SH-SY5Y (cell line): ENCODE data around the gene P2RX7.

Experiments used
- GATA2 ChIP-seq: IDR thresholded peaks from 2 replicates; pipeline ENCODE4 v1.6.1; 2011; ENCODE audit warnings: mild to moderate bottlenecking, low read depth, low read length
- GATA3 ChIP-seq: IDR thresholded peaks from 2 replicates; pipeline ENCODE4 v1.6.1; 2011; ENCODE audit warnings: low read depth, mild to moderate bottlenecking, low read length, moderate library complexity

P2RX7 gene

DNA sequence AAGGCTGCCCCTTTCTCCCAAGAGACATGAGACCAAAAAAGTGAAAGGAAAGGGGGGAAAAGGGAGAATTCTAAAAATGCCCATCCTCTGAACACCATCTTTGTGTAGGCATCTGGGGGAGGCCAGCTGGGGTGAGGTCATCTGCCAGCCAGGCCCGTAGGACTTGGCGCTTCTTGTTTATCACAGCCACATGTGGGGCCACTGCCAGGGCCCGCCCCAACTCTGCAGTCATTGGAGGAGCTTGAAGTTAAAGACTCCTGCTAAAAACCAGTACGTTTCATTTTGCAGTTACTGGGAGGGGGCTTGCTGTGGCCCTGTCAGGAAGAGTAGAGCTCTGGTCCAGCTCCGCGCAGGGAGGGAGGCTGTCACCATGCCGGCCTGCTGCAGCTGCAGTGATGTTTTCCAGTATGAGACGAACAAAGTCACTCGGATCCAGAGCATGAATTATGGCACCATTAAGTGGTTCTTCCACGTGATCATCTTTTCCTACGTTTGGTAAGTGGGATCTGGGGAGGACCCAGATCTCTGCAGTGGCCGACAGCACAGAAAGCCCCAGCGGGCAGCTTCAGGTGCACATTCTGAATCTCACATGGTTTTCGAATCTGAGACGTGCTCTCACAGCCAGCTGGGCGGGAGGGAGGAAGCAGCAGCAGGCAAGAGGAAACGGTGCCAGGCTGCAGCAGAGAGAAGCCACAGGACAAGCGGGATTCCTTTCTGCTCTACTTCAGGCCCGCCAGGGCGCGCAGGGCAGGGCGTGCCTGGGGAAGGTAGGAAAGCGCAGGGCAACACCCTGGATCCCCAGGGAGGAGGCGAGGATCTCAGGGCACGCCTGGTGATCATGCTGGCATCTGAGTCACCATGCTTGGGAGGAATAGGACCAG lies at the start of gene P2RX7:
TSS of gene P2RX7 (plus strand) at position 276 of the 881 bp plus-strand sequence. CDS start at position 371, 95 bp downstream.
- TF ChIP-seq GATA2 (no peak), GATA3 (no peak)

DNA sequence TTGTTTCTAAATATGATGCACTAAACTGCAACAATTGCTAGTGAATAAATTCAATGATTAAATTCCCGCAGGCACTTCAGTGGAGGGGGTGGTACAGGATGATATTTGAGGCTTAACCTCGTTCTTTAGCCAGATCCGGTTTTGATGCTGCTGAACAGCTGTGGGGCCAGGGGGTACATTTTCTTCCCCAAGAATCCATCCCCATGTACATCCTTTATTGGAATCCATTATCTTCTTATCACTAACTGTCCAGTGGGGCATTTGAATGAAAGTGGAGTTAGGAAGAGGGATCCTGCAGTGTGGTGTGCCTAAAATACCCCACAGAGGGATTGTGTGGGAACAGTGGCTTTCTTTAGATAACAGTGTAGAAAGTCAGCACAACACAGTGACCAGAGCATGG lies 48.4 kb upstream of the P2RX7 start:
- TF ChIP-seq GATA3, result no peak
- no peak for TF ChIP-seq GATA2

DNA sequence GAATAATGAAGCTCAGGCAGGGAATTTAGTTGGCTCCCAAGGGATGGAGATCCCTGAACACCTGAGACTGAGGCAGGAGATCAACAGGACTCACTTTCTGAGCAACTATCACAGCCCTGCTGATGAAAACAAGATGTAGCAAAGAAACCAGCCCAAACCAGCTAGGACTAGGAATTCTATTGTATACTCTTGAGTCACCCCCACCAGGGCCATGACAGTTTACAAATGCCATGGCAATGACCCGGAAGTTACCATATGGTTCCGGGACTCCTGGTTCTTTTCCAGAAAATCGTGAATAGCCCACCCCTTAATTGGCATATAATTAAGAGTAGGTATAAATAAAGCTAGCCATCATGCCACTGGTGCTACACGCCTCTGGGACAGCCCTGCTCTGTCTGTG lies 47.6 kb upstream of the P2RX7 start:
- TF ChIP-seq GATA2, result no peak
- TF ChIP-seq GATA3, result no peak

DNA sequence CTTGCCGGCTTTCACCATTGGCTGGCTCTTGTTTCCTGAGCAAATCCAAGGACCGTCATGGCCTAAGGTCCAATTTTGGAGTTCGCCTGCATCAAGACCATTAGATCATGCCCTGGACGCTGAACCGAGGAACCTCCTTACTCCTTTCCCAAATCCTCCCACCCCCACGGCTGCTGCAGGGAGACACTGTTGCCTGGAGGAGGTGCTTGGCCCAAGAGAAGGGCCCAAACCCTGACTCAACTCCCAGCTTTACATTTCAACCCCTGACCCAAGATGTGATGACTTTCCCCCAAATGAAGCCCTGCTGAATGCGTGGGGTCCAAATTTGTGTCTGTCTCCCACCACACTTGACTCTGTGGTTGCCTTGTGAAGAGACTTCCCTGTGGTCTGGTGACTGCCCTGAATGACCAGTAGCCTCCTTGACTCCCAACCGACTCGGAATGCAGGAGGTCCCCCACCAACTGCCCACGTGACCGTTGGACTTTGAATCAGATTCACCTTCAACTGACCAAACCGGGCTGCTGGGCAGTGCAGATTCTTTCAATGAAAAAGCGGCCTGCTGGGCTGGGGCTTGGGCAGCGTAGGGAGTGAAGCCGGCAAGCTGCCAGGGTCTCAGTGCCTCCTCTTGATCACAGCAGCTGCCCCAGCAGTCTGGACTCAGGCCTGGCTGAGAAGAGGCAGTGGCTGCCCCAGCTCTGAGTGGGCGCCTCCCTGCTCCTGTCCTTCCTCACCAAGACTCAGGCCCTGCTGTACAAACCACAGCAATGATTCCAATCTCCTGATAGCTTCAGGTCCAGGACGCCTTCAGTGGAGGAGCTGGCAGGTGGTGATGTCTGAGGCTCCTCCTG lies 46.9 kb upstream of the P2RX7 start:
- no peak for TF ChIP-seq GATA3
- no peak for TF ChIP-seq GATA2

DNA sequence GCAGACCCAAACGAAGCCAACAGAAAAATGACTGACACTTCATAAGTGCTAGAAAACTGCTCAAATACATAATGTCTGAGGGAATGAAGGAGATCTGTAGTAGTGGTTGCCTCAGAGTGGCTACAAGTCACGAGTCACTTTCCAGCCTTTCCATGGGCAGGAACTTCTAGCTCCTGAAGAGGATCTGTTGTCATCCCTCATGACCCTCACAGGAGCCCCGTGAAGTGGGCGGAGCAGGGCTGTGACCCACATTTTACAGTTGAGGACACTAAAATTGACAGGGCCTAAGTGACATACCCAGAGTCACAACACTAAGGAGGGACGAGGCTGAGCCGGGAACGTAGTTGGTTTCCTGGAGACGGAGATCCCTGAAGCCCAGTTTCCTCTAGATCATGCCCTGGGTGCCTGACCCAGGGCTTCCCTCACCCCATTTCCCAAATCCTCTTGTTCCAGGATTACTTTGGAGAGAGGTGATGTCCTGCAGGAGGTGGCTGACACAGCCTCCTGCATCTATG lies 45.8 kb upstream of the P2RX7 start:
- TF ChIP-seq GATA3 (no peak), GATA2 (no peak)

- TF ChIP-seq GATA3 (no peak), GATA2 (no peak)
Measured at GRCh38 chr12:121087467-121088194, 45.0 kb upstream of the P2RX7 start.

GRCh38 chr12:121088195-121088585 lies 44.5 kb upstream of the P2RX7 start:
- TF ChIP-seq GATA3 (no peak), GATA2 (no peak)

DNA sequence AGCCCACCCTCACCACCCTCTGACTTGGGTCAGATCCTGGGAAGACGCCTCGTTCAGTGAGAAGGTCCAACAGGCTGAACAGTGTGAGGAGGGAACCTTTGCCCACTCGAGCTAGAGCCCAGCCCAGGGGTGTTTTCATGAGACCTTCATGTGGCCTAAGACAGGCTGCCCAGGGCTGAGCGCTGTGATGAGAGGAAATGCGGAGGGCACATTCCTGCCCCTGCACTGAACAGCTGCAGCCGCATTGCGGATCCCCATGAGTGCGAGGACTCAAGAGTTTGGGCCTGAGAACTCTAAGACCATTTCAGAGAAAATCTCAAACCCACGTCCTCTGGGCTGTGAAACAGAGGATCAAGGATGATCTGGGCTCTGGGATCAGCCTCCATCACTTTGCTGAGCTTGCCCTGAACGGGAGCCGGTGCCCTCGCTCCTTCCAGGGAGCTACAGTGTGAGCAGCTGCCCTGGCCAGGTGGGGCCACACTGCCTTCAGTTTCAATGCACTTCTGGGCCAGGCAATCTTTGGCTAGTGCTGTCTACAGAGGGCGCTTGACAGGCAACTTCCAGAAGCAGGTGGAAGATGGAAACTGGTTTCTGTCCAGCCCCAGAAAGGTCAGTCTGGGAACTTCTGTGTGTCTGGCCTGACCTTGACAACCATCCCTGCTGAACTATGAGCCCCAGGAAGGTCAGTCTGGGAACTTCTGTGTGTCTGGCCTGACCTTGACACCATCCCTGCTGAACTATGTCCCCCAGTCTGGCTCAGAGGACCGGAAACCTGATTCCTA lies 43.5 kb upstream of the P2RX7 start:
- TF ChIP-seq GATA2 (no peak), GATA3 (no peak)

GRCh38 chr12:121089813-121090430 lies 42.8 kb upstream of the P2RX7 start:
- TF ChIP-seq GATA3 (no peak), GATA2 (no peak)

DNA sequence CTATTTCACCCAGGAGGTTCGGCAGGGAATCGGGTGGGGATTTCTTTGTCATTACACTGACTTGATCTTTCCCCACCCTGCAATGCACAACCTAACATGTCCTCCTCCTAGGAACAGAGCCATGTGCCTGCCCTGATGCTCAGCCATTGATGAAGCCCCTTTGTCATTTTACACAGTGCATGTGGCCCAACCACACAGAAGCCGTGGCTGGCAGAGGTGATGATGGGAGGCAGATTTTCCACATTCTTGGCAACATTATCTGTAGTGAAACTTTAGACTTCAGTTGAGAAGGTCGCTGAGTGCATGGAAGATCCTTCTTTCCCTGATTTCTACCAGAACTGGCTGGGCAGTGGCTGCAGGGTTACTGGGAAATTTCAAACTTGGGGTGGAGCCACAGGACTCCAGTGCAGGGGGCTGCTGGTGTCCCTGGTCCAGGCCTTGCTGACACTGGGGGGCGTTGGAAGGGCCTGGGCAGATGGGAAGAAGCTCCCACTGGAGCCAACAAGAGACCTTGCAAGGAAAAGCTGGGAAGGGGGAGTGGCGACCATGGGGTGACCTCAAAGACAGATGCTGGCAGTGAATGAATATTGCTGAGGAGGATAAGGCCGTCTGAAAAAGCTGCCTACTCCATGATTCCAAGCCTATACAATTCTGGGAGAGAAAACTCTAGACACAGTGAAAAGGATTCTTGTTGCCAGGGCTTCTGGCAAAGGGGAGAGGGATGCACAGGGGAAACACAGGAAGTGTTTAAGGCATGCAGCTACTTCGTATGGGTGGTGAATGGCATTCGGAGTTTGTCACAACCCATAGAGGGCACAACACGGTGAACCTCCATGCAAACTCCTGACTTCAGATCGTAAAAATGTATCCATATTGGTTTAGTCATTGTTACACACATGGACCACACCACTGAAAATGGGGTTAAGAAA lies 41.8 kb upstream of the P2RX7 start:
- TF ChIP-seq GATA3 (no peak), GATA2 (no peak)

DNA sequence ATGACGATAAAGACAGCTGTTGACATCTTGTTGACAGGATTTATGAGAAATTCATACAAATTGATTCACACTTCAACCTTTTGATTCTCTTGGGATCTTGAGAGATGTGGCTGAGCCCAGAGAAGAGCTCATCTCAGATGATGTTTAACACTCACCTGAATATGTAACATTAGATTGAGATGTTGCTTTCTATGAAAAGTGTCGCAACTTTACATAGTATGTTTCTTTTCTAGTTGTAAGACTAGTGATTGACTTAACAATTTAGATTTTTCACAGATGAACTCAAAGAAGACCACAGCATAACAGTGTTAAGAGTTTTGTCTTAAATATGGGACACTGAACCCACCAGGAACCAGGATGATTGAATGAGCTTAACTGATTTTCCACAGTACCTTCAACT lies 40.6 kb upstream of the P2RX7 start:
- no peak for TF ChIP-seq GATA3
- no peak for TF ChIP-seq GATA2

GRCh38 chr12:121093487-121093891 lies 39.2 kb upstream of the P2RX7 start:
- TF ChIP-seq GATA2, result no peak
- no peak for TF ChIP-seq GATA3
